Fibroblast of gingiva (primary cell): ENCODE measurements around the gene RALGDS.
"Not testable (repeated sequence)": the region's sequence is repeated elsewhere in the genome, so short reads cannot be mapped to it uniquely, and the experiment has no call there.

Experiments
- DNase-seq: peaks from one replicate; pipeline ENCODE4 v3.0.0-alpha.2; 2011; ENCODE audit warnings: low read depth

RALGDS gene

DNA sequence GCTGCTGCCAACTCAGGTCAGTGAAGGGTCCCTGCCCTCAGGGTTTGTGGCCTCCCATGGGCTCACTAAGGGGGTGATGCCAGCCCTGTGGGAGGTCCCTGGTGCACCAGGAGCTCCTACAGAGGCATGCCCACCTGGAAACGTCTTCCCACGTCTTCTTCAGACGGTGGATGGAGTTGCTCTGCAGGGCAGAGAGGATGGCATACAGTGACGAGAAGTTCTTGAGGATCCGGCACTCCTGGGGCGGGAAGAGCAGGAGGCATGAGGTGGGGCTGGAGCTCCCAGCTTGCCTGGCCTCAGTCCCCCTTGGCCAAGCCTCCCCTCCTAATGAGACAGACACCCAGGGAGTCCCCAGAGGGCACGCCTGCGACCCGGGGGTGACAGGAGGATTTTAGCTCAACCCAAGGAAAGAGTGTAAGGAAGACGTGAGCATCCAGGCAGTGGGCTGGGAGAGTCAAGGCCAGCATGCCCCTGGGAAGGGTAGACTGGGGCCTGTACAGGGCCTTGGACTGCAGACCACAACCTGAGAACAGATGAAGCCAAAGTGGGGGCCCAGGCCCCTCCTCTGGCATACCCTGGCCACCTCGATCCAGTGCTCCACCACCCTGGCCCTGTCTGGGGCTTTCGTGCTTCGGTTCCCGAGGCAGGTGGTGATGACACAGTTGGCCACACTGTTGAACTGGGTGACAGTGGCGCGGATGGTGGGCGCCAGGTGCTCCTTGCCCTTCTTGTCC, 14.4 kb downstream of the RALGDS start:
- DNase-seq: no peak

- DNase-seq: no peak
These were observed 15.6 kb downstream of the RALGDS start for GRCh38 chr9:133105461-133105770.

- DNase-seq: no peak
These were observed 16.2 kb downstream of the RALGDS start for GRCh38 chr9:133104718-133105460.

GRCh38 chr9:133103987-133104505, 17.0 kb downstream of the RALGDS start:
- no peak for DNase-seq

DNA sequence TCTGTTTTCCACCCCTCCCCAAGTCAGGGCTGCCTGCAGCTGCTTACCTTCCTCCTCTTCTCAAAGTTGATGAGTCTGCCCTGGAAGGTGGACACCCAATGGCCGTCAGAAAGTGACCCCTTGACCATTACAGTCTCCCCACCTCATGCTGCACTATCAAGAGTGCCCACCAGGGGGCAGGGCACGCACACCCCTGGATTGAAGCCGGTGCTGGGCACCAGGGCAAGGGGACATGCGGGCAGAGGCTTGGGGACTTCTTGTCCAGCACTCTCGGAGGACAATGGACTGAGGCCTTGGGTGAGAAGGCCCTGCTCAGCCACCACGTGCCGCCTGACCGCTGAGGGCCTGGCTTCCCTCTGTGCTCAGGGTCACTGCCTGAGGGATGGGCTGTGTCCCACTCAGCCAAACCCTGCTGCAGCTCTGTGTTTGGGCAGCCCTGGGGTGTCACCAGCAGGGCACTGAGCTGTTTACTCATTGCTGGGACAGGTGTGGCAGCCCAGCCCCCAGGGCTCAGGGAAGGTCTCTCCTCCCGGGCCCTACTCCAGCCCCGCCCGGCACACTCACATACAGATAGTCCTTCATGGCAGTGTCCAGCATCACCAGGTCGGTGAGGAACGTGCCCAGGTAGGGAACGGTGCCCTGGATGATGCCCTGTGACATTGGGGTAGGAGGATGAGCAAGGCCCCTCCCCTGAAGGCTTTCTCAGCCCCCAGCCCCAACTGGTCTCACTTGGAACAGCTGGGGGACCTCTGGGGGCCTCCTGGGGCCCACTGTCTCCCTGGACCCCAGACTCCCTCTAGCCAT, 17.7 kb downstream of the RALGDS start:
- peak; percentile 19 for DNase-seq

GRCh38 chr9:133102190-133103021, 18.6 kb downstream of the RALGDS start:
- no peak for DNase-seq

GRCh38 chr9:133101356-133102189, 19.5 kb downstream of the RALGDS start:
- no peak for DNase-seq

GRCh38 chr9:133100506-133101355, 20.3 kb downstream of the RALGDS start:
- DNase-seq: no peak

- DNase-seq: no peak
These were observed 21.1 kb downstream of the RALGDS start for GRCh38 chr9:133099726-133100505.

- no peak for DNase-seq
These were observed 22.2 kb downstream of the RALGDS start for GRCh38 chr9:133098871-133099270.

- DNase-seq: no peak
These were observed 22.8 kb downstream of the RALGDS start for GRCh38 chr9:133098104-133098754.

DNA sequence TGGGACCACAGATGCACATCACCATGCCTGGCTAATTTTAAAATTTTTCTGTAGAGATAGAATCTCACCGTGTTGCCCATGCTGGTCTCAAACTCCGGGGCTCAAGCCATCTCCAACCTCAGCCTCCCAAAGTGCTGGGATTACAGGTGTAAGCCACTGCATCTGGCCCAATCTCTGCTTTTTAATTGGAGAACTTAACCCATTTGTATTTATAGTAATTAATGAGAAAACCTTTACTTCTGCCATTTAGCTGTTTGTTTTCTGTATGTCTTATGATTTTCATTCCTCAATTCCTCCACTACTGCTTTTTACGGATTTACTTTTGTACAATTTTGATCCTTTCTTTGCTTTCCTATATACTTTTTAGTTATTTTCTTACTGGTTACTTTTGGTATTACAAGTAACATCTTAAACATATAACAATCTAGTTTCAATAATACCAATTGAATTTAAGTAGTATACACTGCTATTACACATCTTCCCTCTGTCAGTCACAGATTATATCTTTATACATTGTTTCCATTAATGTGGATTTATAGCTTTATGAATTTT, 26.1 kb downstream of the RALGDS start:
- no peak for DNase-seq

DNA sequence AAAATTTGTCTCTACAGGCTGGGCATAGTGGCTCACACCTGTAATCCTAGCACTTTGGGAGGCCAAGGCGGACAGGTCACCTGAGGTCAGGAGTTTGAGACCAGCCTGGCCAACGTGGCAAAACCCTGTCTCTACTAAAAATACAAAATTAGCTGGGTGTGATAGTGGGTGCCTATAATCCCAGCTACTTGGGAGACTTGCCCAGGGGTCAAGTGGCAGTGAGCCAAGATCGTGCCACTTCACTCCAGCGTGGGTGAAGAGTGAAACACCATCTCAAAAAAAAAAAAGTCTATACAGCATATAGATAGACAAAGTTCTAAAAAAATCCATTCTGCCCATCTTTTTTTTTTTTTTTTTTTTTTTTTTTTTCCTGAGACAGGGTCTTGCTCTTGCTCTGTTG, 26.7 kb downstream of the RALGDS start:
- DNase-seq: not testable (repeated sequence)

DNA sequence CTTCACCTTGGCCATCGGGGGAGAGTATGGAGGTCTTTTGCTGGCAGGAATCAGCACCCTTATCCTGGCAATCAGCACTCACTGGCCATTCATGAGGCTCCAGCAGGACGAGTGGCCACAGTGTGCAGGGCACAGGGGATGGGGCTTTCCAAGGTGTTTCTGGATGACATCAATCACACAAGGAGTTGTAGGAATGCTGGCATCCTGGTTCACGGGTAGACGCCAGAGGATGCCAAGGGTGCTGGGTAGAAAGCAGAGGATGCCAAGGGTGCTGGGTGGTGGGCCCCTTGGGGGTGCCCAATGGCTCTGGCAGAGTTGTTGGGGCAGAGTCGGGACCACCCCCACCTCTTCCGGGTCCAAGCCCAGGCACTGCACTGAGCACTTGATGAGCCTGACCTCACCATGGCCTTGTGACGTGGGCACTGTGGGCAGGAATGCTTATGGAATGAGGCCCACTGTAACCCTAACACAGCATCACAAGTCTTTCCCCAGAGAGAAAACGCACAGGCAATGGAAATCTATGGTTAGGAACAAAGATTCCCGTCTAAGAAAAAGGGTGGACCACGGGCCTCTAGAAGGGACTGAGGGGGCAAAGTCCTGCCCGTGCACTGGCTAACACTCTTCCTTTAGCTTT, 30.2 kb downstream of the RALGDS start:
- no peak for DNase-seq

GRCh38 chr9:133090187-133090586, 30.9 kb downstream of the RALGDS start:
- DNase-seq: no peak

DNA sequence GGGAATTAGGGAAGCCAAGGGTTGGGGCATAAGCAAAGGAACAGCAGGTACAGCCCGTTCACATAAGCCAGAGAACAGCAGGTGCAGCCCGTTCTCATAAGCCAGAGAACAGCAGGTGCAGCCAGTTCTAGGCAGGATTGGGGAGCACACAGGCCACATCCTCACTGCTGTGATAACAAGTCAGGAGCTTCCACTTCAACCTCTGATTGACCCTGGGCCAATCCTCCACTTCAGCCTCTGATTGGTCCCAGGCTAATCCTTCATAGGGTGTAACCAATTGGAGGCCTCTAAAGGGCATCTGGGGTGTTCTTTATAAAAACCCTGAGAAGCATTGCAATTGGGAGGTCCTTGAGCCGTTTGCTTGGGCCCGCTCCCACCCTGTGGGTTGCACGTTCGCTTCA, 31.8 kb downstream of the RALGDS start:
- no peak for DNase-seq

GRCh38 chr9:133088756-133089155, 32.3 kb downstream of the RALGDS start:
- DNase-seq: no peak
